ENCODE measurements around the gene CLTC. TPM values are rescaled to one million over a fixed set of nuclear protein-coding genes. Genes with fewer than 3 reads are reported as not detected.

Gene CLTC
- total and polyA plus RNA-seq, 10 of the 15 experiments (the other 5 are each of a cell fraction or from before 2014, with no cell fraction given) = 77.5 to 188 (median 129) TPM

- ChIA-PET POLR2A (interaction anchor here (12.3 kb wide), 1 partner anchor 18 kb away, joined by 111 read pairs; the partner anchor contains the start of gene CLTC), SMC1A (ENCODE audit: uncharacterized antibody, unreplicated experiment) (interaction anchor here (0.6 to 1.4 kb wide), 3 partner anchors 18 to 38 kb away, joined by 3 to 4 read pairs (median 3); no protein-coding TSS in a partner anchor), CTCF (interaction anchor here (1.6 kb wide), 1 partner anchor 16 kb away, joined by 5 read pairs; no protein-coding TSS in a partner anchor), RAD21 (ENCODE audit: unreplicated experiment) (interaction anchor here (0.6 kb wide), 1 partner anchor 17 kb away, joined by 3 read pairs; no protein-coding TSS in a partner anchor)
- H3K9ac ChIP-seq (ENCODE audit: control insufficient read depth, insufficient read depth, low read length) = no peak overlapping the region
- no peak overlapping the region for H3K4me3 ChIP-seq
- ATAC-seq (no peak), DNase-seq (ENCODE audit: low read depth, low spot score) (no peak), FAIRE-seq (no peak)
- peaks cover 0 to 9% of the 10 kb centered on the region in 2 experiments; a peak in 3 of 4 replicates for H3K36me3 ChIP-seq (ENCODE audit: control insufficient read depth in 2 of 2, insufficient read depth in 2 of 2, low read length in 1 of 2)
- H3K4me1 ChIP-seq (ENCODE audit: control insufficient read depth, insufficient read depth, low read length) = peaks cover 19% of the 10 kb centered on the region
- no peak overlapping the region for H3K4me2 ChIP-seq (ENCODE audit: control insufficient read depth, insufficient read depth)
- TF ChIP-seq GABPA (IDR thresholded peaks at IDR 0.05; ENCODE audit: low read depth) (no peak), HDGF (IDR thresholded peaks at IDR 0.05) (no peak), PRDM15 (CRISPR knock-in tag; IDR thresholded peaks at IDR 0.05) (no peak)
- H2AFZ ChIP-seq (ENCODE audit: control insufficient read depth, low read depth, low read length) = no peak overlapping the region
- peaks cover 90% of the 10 kb centered on the region for H3K79me2 ChIP-seq (ENCODE audit: control insufficient read depth, insufficient read depth, low read length)
- no peaks in the 10 kb centered on the region for H3K27me3 ChIP-seq (replicated peaks in 1 of 2; ENCODE audit: control insufficient read depth in 2 of 2, insufficient read depth in 2 of 2, low read length in 1 of 2)
- intact Hi-C loops (cut with micrococcal nuclease; ENCODE audit: unreplicated experiment) (no loop called here), in situ Hi-C loops (cut with MboI) (no loop called here)
- BruUV-seq (replicated peaks) = no TSS peak
- WGBS (ENCODE audit: insufficient coverage, insufficient replicate concordance, low lambda C conversion rate, missing lambda C conversion rate) = 89% methylated on average over 10 of the region's 10 CpGs
- H3K27ac ChIP-seq (ENCODE audit: control insufficient read depth, insufficient read depth) = no peak overlapping the region
- no peaks in the 10 kb centered on the region for H3K9me3 ChIP-seq (replicated peaks; ENCODE audit: control insufficient read depth, insufficient read depth, low read length)
- H4K20me1 ChIP-seq (ENCODE audit: control insufficient read depth, insufficient read depth) = peaks cover 6% of the 10 kb centered on the region
Observed at GRCh38 chr17:59638553-59638952, 18.9 kb downstream of the CLTC start.
